K562 (cell line): ENCODE data around the gene NRARP. TPM values are rescaled to one million over a fixed set of nuclear protein-coding genes. Genes with fewer than 3 reads are reported as not detected.

Experiments used
- BRD4 ChIP-seq: fragments of 200-600 bp; sonication (generic); IDR thresholded peaks from 2 replicates; pipeline ENCODE4 v1.6.1; 2017; ENCODE audit warnings: inconsistent platforms
- CBFB ChIP-seq: sonication (generic); formaldehyde crosslinking; IDR thresholded peaks from 2 replicates; pipeline ENCODE4 v1.4.0; 2020; ENCODE audit warnings: mild to moderate bottlenecking, missing genetic modification reagents
- HEY1 ChIP-seq: fragments of 250-450 bp; sonication (Bioruptor Pico); IDR thresholded peaks from 2 replicates; pipeline ENCODE4 v1.5.0; 2020; ENCODE audit warnings: mild to moderate bottlenecking, moderate library complexity, borderline replicate concordance
- HMGN3 ChIP-seq: IDR thresholded peaks from 2 replicates; pipeline ENCODE4 v1.6.1; 2011; ENCODE audit warnings: borderline replicate concordance, low read depth, mild to moderate bottlenecking, mixed read lengths, low read length; ENCODE audit not compliant: insufficient read length; ENCODE audit errors: extremely low read depth
- KLF13 ChIP-seq: fragments of 450-650 bp; IDR thresholded peaks from 2 replicates; pipeline ENCODE4 v1.6.1; 2016; ENCODE audit warnings: missing genetic modification characterization, low read depth, mild to moderate bottlenecking, missing compliant biosample characterization, moderate library complexity, borderline replicate concordance
- L3MBTL2 ChIP-seq: fragments of 450-650 bp; IDR thresholded peaks from 2 replicates; pipeline ENCODE4 v1.6.1; 2016; ENCODE audit warnings: mild to moderate bottlenecking, moderate library complexity
- MEIS2 ChIP-seq: fragments of 450-650 bp; IDR thresholded peaks from 2 replicates; pipeline ENCODE4 v1.6.1; 2014; ENCODE audit warnings: mild to moderate bottlenecking; ENCODE audit not compliant: partially characterized antibody
- NONO ChIP-seq, 2 experiments: fragments of 200-400 bp in 1 of 2; fragments of 450-650 bp in 1 of 2; formaldehyde crosslinking in 1 of 2; IDR thresholded peaks; 2 replicates each; pipeline ENCODE4 v1.6.1; 2017; ENCODE audit warnings: low read depth in 2 of 2, mild to moderate bottlenecking in 2 of 2, moderate library complexity in 2 of 2, low read length in 1 of 2
- PHF8 ChIP-seq: fragments of 200-600 bp; sonication (generic); IDR thresholded peaks from 2 replicates; pipeline ENCODE4 v1.6.1; 2012; ENCODE audit warnings: mixed run types, mild to moderate bottlenecking, inconsistent platforms, low read length, moderate library complexity, borderline replicate concordance
- POLR2G ChIP-seq: fragments of 200-400 bp; formaldehyde crosslinking; IDR thresholded peaks from 2 replicates; pipeline ENCODE4 v1.6.1; 2017; ENCODE audit warnings: low read depth, mild to moderate bottlenecking, antibody characterized with exemption, low read length, moderate library complexity
- SIN3A ChIP-seq, 2 experiments: fragments of 150-350 bp in 1 of 2; IDR thresholded peaks; 2 replicates each; pipeline ENCODE4 v1.6.1; 2011 to 2016; ENCODE audit warnings: borderline replicate concordance in 2 of 2, low read depth in 2 of 2, low read length in 2 of 2, mild to moderate bottlenecking in 2 of 2, moderate library complexity in 2 of 2; ENCODE audit not compliant: control insufficient read depth in 1 of 2
- SMARCA4 ChIP-seq: fragments of 450-650 bp; IDR thresholded peaks from 2 replicates; pipeline ENCODE4 v1.6.1; 2016
- SRSF1 ChIP-seq: fragments of 200-400 bp; formaldehyde crosslinking; IDR thresholded peaks from 2 replicates; pipeline ENCODE4 v1.6.1; 2017; ENCODE audit warnings: mild to moderate bottlenecking, low read depth, low read length, moderate library complexity
- polyA plus RNA-seq, 8 experiments: library from polyadenylated mRNA; depleted of rRNA in 4 of 8; stranded (reverse) in 5 of 8; unstranded in 3 of 8; fragments of >200 nt; fragmentation: Nextera tagmentation in 2 of 8; fragmentation: Illumina TruSeq in 1 of 8; extraction: Ambion mirVana in 2 of 8; extraction: Trizol in 1 of 8; gene quantifications; 2 replicates each; pipeline versions ENCODE4 v1.2.1 to v1.2.3, GENCODE V29; 2011 to 2014; ENCODE audit warnings: inconsistent platforms in 1 of 8, missing spikeins in 1 of 8
- total RNA-seq, 7 experiments: library from RNA; depleted of rRNA in 6 of 7; stranded (reverse); fragments of >200 nt in 6 of 7; fragmentation: Illumina TruSeq in 2 of 7; extraction: Trizol in 2 of 7; gene quantifications; 2 replicates each; pipeline versions ENCODE4 v1.2.1 to v1.2.3, GENCODE V29; 2011 to 2021; ENCODE audit warnings: low replicate concordance in 1 of 7
- TF ChIP-seq, protein P1 (sequence below): sonication (generic); formaldehyde crosslinking; IDR thresholded peaks from 2 replicates; pipeline ENCODE4 v1.8.1; 2023; ENCODE audit warnings: mild to moderate bottlenecking, missing genetic modification reagents
- TF ChIP-seq, protein P2 (sequence below): fragments of 250-450 bp; sonication (Bioruptor Pico); IDR thresholded peaks from 2 replicates; pipeline ENCODE4 v1.5.0; 2020; ENCODE audit warnings: mild to moderate bottlenecking, borderline replicate concordance

The NRARP gene
- total and polyA plus RNA-seq, 9 of the 15 experiments (the other 6 are each of a cell fraction or from before 2014, with no cell fraction given): 2.0 to 24.5 (median 7.2) TPM; not detected in 2

DNA sequence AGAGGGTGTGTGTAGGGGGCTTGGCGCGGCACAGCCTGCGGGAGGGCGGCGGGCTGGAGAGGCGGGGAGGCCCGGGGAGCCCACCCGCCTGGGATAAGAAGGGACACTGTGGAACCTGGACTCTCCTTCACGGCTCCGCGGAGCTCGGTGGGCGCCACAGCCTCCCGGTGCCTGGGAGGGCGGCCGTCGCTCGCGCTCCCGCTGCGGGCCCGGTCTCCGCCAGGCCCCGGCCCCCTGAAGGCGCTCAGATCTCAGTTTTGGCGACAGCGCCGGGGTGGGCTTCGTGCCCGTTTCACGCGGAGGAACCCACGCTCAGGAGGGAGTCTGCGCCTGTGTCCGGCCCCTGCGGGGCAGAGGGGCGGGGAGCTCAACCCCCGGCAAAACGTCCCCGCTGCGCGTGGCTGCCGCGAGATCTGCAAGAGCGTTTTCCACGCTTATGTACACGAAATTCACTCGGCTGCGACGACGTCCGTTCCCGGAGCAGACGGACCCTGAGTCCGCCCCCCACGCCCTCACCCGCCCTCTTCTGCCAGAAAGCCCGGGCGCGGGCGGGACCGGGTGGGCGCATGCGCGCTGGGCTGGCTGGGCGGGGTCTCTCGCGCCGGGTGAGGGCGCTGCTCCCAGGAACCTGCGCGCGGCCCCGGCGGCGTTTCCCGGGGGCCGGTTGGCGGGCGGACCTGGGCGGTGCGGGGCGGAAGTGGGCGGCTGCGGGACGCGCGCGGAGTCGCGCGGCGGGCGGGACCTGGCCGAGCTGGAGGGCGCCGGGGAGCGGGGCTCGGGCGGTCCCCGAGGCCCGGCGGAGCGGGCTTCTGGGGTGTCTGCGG is 47.2 kb downstream of the NRARP start, which contains the start of gene NELFB (continued):
- TF ChIP-seq, protein P1, sequence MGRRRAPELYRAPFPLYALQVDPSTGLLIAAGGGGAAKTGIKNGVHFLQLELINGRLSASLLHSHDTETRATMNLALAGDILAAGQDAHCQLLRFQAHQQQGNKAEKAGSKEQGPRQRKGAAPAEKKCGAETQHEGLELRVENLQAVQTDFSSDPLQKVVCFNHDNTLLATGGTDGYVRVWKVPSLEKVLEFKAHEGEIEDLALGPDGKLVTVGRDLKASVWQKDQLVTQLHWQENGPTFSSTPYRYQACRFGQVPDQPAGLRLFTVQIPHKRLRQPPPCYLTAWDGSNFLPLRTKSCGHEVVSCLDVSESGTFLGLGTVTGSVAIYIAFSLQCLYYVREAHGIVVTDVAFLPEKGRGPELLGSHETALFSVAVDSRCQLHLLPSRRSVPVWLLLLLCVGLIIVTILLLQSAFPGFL: no peak
- no peak for TF ChIP-seq SRSF1
- TF ChIP-seq L3MBTL2: peak; percentile 57; the same call in 1 of the 2 replicates
- peak; percentile 81; a peak in 2 of 4 replicates for TF ChIP-seq SIN3A (IDR thresholded peaks at IDR 0.05; ENCODE audit: borderline replicate concordance in 2 of 2, control insufficient read depth in 1 of 2, low read depth in 2 of 2, low read length in 2 of 2)
- TF ChIP-seq, protein P2, sequence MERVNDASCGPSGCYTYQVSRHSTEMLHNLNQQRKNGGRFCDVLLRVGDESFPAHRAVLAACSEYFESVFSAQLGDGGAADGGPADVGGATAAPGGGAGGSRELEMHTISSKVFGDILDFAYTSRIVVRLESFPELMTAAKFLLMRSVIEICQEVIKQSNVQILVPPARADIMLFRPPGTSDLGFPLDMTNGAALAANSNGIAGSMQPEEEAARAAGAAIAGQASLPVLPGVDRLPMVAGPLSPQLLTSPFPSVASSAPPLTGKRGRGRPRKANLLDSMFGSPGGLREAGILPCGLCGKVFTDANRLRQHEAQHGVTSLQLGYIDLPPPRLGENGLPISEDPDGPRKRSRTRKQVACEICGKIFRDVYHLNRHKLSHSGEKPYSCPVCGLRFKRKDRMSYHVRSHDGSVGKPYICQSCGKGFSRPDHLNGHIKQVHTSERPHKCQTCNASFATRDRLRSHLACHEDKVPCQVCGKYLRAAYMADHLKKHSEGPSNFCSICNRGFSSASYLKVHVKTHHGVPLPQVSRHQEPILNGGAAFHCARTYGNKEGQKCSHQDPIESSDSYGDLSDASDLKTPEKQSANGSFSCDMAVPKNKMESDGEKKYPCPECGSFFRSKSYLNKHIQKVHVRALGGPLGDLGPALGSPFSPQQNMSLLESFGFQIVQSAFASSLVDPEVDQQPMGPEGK: no peak
- no peak for TF ChIP-seq CBFB (CRISPR knock-in tag)
- TF ChIP-seq HEY1: no peak
- TF ChIP-seq SMARCA4: no peak
- TF ChIP-seq POLR2G: peak; percentile 91
- TF ChIP-seq BRD4: peak; percentile 40; the same call in 1 of the 2 replicates
- peak; percentile 93 for TF ChIP-seq PHF8
- peak; percentile 85; the same call in 1 of the 2 replicates for TF ChIP-seq KLF13 (tag)
- TF ChIP-seq MEIS2: peak; percentile 52
- peak; percentile 75 for TF ChIP-seq HMGN3
- TF ChIP-seq NONO (IDR thresholded peaks at IDR 0.05; ENCODE audit: low read depth in 2 of 2, low read length in 1 of 2): peak in 1 of 2 experiments; percentile 88; a peak in 2 of 4 replicates
